GM10266 (cell line): ENCODE measurements around the gene TRIM14.
"Not testable (repeated sequence)": the region's sequence is repeated elsewhere in the genome, so short reads cannot be mapped to it uniquely, and the experiment has no call there.

Experiments
- DNase-seq: peaks from one replicate; pipeline ENCODE4 v3.0.0; 2012; ENCODE audit errors: extremely low spot score
- TF ChIP-seq, protein P1 (sequence below): IDR thresholded peaks from 2 replicates; pipeline ENCODE4 v1.5.1; 2012; ENCODE audit warnings: mild to moderate bottlenecking, low read depth; ENCODE audit not compliant: control insufficient read depth, insufficient read depth; ENCODE audit errors: missing control alignments

TRIM14 gene

DNA sequence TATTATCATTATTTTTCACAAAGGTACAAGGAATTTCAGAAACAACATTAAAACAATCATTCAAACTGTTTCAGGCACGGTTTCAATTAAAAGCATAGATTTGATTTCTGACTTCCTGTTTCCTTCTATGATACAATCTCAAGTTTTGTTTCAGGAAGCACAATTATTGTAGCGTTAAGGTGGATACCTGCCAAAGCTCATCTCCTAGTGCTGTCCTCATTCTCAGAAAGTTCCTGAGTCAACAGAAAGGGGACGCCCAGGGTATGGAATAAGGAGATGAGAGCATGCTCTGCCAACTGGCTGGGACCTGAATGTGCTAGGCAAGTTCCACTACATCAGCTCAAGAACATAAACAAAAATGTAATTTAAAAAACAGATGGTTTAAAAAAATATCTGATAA lies 2.0 kb upstream of the TRIM14 start:
- TF ChIP-seq, protein P1, sequence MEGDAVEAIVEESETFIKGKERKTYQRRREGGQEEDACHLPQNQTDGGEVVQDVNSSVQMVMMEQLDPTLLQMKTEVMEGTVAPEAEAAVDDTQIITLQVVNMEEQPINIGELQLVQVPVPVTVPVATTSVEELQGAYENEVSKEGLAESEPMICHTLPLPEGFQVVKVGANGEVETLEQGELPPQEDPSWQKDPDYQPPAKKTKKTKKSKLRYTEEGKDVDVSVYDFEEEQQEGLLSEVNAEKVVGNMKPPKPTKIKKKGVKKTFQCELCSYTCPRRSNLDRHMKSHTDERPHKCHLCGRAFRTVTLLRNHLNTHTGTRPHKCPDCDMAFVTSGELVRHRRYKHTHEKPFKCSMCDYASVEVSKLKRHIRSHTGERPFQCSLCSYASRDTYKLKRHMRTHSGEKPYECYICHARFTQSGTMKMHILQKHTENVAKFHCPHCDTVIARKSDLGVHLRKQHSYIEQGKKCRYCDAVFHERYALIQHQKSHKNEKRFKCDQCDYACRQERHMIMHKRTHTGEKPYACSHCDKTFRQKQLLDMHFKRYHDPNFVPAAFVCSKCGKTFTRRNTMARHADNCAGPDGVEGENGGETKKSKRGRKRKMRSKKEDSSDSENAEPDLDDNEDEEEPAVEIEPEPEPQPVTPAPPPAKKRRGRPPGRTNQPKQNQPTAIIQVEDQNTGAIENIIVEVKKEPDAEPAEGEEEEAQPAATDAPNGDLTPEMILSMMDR, result no peak
- DNase-seq, result no peak

DNA sequence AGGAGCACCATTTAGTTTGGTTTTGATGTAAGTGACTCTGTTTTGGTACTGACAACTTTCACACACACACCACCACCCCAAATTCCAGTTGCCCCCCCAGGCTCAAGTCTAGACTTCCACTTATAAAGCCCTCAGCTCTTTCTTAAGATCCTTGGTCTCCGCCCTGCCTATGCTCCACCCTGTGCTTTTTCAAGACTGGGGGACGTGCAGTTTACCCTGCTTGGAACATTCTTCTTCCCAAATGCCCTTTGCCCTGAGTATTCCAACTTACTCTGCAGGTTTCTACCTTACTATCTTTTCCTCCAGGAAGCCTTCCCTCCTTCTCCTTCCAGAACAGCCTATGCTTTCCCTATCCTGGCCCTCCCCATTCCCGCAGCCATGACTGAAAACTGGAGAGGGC lies 1.5 kb upstream of the TRIM14 start:
- TF ChIP-seq, protein P1, result no peak
- DNase-seq, result no peak

- TF ChIP-seq, protein P1, result peak; percentile 60
- peak; percentile 83 for DNase-seq
Measured at GRCh38 chr9:98117984-98118639, 910 bp downstream of the TRIM14 start.

- DNase-seq, result not testable (repeated sequence)
Measured at GRCh38 chr9:98117097-98117496, 1.9 kb downstream of the TRIM14 start.

DNA sequence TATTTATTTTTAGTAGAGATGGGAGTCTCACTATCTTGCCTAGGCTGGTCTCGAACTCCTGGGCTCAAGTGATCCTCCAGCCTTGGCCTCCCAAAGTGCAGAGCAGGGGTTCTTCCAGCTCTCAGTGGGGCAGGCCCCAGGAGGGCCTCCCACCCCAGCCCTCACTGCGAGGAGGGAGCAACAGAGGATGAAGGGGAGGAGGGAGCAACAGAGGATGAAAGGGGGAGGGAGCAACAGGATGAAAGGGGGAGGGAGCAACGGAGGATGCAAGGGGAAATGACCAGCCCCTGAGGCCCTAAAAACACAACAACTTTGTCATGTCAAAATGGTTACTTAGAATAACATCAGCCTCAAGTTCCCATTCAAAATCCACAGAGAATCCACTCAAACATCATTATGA lies 10.0 kb downstream of the TRIM14 start:
- TF ChIP-seq, protein P1, result no peak

DNA sequence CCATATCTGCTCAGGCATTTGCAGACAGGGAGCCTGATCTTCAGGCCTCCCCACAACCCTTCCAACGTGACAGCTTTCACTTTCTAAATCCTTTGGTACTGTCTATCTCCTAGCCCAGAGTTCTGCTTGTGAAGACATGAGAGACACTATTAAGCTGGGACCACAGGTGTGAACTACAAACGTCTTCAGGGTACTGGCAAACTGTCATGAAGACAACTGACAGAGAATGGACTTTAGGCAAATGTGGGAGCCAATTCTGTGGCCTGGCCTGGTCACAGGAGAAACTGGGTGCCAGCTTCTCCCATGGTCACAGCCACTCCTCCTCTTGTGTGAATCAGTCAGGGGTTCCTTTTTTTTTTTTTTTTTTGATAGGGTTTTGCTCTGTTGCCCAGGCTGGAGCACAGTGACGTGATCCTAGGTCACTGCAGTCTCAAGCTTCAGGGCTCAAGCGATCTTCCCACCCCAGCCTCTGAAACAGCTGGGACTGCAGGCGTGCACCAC lies 10.4 kb downstream of the TRIM14 start:
- DNase-seq, result no peak
- TF ChIP-seq, protein P1, result no peak

More for the DNA sequence above, 10.0 kb downstream of the TRIM14 start:
- DNase-seq, result no peak

DNA sequence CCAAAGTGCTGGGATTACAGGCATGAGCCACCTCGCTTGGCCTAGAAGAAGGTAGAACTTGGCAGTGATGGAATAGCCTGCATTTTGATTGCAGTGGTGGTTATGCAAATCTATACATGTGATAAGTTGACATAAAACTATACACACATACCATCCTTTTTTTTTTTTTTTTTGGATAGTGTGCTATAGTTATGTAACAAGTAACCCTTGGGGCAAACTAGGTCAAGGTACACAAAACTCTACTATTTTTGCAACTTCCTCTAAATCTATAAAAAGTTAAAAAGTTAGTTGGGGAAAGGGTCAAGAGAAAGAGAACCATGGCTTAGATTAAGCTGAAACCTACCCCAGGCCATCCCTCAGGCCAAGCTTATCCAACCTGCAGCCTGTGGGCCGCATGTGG lies 11.1 kb downstream of the TRIM14 start:
- DNase-seq, result no peak
- TF ChIP-seq, protein P1, result no peak

DNA sequence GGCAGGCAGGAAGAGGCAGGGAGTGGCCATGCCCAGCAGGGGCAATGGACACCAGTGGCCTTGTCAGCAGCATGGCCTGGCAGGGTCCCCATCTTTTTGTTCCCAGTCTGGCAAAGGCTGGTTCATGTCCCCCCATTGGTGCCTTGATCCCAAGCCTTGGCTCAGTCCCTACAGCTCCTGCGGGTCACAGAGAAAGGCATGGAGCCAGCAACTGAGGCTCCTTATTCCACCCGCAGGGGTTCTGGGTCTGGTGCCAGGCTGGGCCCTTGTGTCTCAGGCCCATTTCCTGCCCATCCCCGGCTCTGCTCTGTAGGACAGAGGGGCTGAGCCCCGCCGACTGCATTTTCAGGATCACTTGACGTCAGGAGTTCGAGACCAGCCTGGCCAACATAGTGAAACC lies 14.0 kb downstream of the TRIM14 start:
- no peak for DNase-seq
- TF ChIP-seq, protein P1, result no peak
